Loucy (cell line): ENCODE data around the gene PCIF1.

Experiments used
- H2AFZ ChIP-seq: fragments of 200-600 bp; sonication (generic); 2 replicates; pipeline ENCODE4 v1.6.0; 2016; ENCODE audit warnings: antibody characterized with exemption, mild to moderate bottlenecking, low read length, moderate library complexity
- H3F3A ChIP-seq: fragments of 200-600 bp; 2 replicates; pipeline ENCODE4 v1.6.0; 2016; ENCODE audit warnings: antibody characterized with exemption, low read depth, mild to moderate bottlenecking
- H3K27me3 ChIP-seq: fragments of 200-600 bp; sonication (generic); 2 replicates; pipeline ENCODE4 v1.6.1; 2014; ENCODE audit warnings: low read length, mild to moderate bottlenecking; ENCODE audit not compliant: insufficient read depth, poor library complexity, severe bottlenecking
- H3K36me3 ChIP-seq: fragments of 200-600 bp; sonication (generic); 2 replicates; pipeline ENCODE4 v1.6.1; 2016; ENCODE audit warnings: low read length; ENCODE audit not compliant: insufficient read depth
- H3K4me1 ChIP-seq: fragments of 200-600 bp; sonication (generic); 2 replicates; pipeline ENCODE4 v1.5.1; 2014; ENCODE audit warnings: low read length, mild to moderate bottlenecking; ENCODE audit not compliant: insufficient read depth, poor library complexity, severe bottlenecking
- H3K4me2 ChIP-seq: fragments of 200-600 bp; sonication (generic); 2 replicates; pipeline ENCODE4 v1.6.0; 2014; ENCODE audit warnings: antibody characterized with exemption, low read length, low read depth, mild to moderate bottlenecking; ENCODE audit not compliant: poor library complexity, severe bottlenecking
- H3K4me3 ChIP-seq: fragments of 200-600 bp; sonication (generic); 2 replicates; pipeline ENCODE4 v1.5.1; 2014; ENCODE audit warnings: low read length, mild to moderate bottlenecking, mixed read lengths; ENCODE audit not compliant: poor library complexity, severe bottlenecking
- H3K79me2 ChIP-seq: fragments of 200-600 bp; sonication (generic); 2 replicates; pipeline ENCODE4 v1.6.1; 2014; ENCODE audit warnings: low read length; ENCODE audit not compliant: insufficient read depth
- H3K9ac ChIP-seq: fragments of 200-600 bp; sonication (generic); 2 replicates; pipeline ENCODE4 v1.6.0; 2014; ENCODE audit warnings: mild to moderate bottlenecking, low read depth, low read length, moderate library complexity; ENCODE audit not compliant: poor library complexity, severe bottlenecking
- H3K9me2 ChIP-seq: fragments of 200-600 bp; sonication (generic); replicated peaks from 2 replicates; pipeline ENCODE4 v1.6.1; 2016; ENCODE audit warnings: low read depth, low read length, mixed read lengths
- H3K9me3 ChIP-seq: fragments of 200-600 bp; sonication (generic); 2 replicates; pipeline ENCODE4 v1.6.1; 2014; ENCODE audit warnings: mild to moderate bottlenecking, antibody characterized with exemption, low read length, low read depth; ENCODE audit not compliant: insufficient read depth
- H4K20me1 ChIP-seq: fragments of 200-600 bp; sonication (generic); 2 replicates; pipeline ENCODE4 v1.6.0; 2014; ENCODE audit warnings: antibody characterized with exemption, low read length, mild to moderate bottlenecking; ENCODE audit not compliant: insufficient read depth, poor library complexity, severe bottlenecking
- CTCF ChIP-seq: fragments of 200-600 bp; sonication (generic); conservative IDR thresholded peaks from 2 replicates; pipeline ENCODE4 v1.5.1; 2014; ENCODE audit warnings: mild to moderate bottlenecking, antibody characterized with exemption, low read length
- EZH2phosphoT487 ChIP-seq: fragments of 200-600 bp; IDR thresholded peaks from 2 replicates; pipeline ENCODE4 v1.6.1; 2018; ENCODE audit warnings: antibody characterized with exemption, mild to moderate bottlenecking, moderate library complexity, borderline replicate concordance

PCIF1 gene

GRCh38 chr20:45902199-45902701 lies 32.2 kb upstream of the PCIF1 start:
- Histone ChIP-seq H3K9me3 (no peaks in the 10 kb centered on the region), H3K9ac (no peak overlapping the region), H3K4me2 (no peak overlapping the region), H3K36me3 (no peaks in the 10 kb centered on the region), H3K27me3 (no peaks in the 10 kb centered on the region), H3K79me2 (no peaks in the 10 kb centered on the region), H2AFZ (no peak overlapping the region), H3K4me1 (peaks cover 4% of the 10 kb centered on the region), H3K9me2 (no peaks in the 10 kb centered on the region), H3K4me3 (no peak overlapping the region), H4K20me1 (no peaks in the 10 kb centered on the region), H3F3A (no peaks in the 10 kb centered on the region)
- TF ChIP-seq CTCF (no peak), EZH2phosphoT487 (no peak)

GRCh38 chr20:45904583-45905504 lies 29.6 kb upstream of the PCIF1 start:
- H3K36me3 ChIP-seq: no peaks in the 10 kb centered on the region

GRCh38 chr20:45905505-45906079 lies 28.9 kb upstream of the PCIF1 start:
- Histone ChIP-seq H3K4me1 (peaks cover 4% of the 10 kb centered on the region), H3K9me2 (no peaks in the 10 kb centered on the region), H3F3A (no peaks in the 10 kb centered on the region), H4K20me1 (no peaks in the 10 kb centered on the region), H3K9ac (no peak overlapping the region), H2AFZ (no peak overlapping the region), H3K36me3 (no peaks in the 10 kb centered on the region), H3K4me2 (no peak overlapping the region), H3K9me3 (no peaks in the 10 kb centered on the region), H3K4me3 (no peak overlapping the region), H3K27me3 (no peaks in the 10 kb centered on the region), H3K79me2 (no peaks in the 10 kb centered on the region)
- TF ChIP-seq CTCF: no peak
- no peak for TF ChIP-seq EZH2phosphoT487

More at GRCh38 chr20:45904583-45905504, 29.6 kb upstream of the PCIF1 start:
- Histone ChIP-seq H3K4me2 (no peak overlapping the region), H3K4me3 (no peak overlapping the region), H3K79me2 (no peaks in the 10 kb centered on the region), H3F3A (no peaks in the 10 kb centered on the region), H2AFZ (no peak overlapping the region), H3K9me2 (no peaks in the 10 kb centered on the region), H4K20me1 (no peaks in the 10 kb centered on the region), H3K9me3 (no peaks in the 10 kb centered on the region), H3K4me1 (peaks cover 4% of the 10 kb centered on the region), H3K27me3 (no peaks in the 10 kb centered on the region), H3K9ac (no peak overlapping the region)
- TF ChIP-seq EZH2phosphoT487 (no peak), CTCF (no peak)
